NCI-H1930 (cell line): ENCODE measurements around the gene PIP4K2A.
"Not testable (repeated sequence)": the region's sequence is repeated elsewhere in the genome, so short reads cannot be mapped to it uniquely, and the experiment has no call there.

Source experiments
- DNase-seq, 2 experiments: peaks; one replicate each; lab custom pipeline; 2025; lab: John Stamatoyannopoulos, UW

The PIP4K2A gene

GRCh38 chr10:22554461-22555182 lies 159.8 kb downstream of the PIP4K2A start:
- DNase-seq = no peak

- DNase-seq = no peak
Measured at GRCh38 chr10:22553452-22553995, 160.9 kb downstream of the PIP4K2A start.

DNA sequence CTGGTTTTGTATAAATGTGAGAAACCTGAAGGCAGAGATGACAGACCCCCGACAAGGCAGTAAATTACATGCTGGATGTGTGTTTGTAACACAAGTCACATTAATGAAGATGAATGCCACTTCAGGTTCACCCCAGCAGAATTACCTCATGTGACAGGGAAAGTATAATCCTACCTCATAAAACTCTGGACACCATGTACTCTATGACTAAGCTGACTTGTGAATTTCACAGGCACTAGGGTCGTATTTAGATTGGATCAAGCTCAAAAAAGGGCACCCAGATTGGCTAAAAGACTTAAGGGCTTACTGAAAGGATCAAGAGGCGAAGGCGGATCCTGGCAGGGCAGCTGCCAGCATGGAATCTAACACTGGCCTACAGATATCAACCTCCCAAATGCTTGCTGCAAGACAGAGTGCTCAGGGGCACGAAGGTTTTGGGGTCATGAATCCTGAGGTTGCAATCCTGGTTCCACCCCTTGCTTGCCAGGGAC lies 161.4 kb downstream of the PIP4K2A start:
- DNase-seq = no peak

- DNase-seq = no peak
Measured at GRCh38 chr10:22551681-22552365, 162.6 kb downstream of the PIP4K2A start.

DNA sequence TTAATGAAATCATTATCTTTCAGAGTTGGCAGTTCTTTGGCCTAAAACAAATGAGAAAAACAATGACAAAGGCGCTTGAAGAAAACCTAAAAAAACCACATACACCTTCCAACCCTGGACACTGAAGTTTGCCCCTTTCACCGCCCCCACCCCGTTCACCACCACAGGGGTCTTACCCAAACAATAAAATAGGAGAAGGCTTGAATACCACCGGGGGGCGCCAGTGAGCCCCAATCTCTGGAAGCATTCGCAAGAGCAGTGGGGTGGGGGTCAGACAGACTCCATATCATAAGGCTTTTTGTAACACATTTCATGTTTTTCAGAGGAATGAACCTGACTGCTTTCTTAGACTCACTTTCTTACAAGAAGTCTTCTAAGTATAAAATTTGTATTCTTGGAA lies 163.6 kb downstream of the PIP4K2A start:
- DNase-seq = no peak

- DNase-seq = no peak
Measured at GRCh38 chr10:22548344-22548743, 166.0 kb downstream of the PIP4K2A start.

- no peak for DNase-seq
Measured at GRCh38 chr10:22545643-22546042, 168.7 kb downstream of the PIP4K2A start.

DNA sequence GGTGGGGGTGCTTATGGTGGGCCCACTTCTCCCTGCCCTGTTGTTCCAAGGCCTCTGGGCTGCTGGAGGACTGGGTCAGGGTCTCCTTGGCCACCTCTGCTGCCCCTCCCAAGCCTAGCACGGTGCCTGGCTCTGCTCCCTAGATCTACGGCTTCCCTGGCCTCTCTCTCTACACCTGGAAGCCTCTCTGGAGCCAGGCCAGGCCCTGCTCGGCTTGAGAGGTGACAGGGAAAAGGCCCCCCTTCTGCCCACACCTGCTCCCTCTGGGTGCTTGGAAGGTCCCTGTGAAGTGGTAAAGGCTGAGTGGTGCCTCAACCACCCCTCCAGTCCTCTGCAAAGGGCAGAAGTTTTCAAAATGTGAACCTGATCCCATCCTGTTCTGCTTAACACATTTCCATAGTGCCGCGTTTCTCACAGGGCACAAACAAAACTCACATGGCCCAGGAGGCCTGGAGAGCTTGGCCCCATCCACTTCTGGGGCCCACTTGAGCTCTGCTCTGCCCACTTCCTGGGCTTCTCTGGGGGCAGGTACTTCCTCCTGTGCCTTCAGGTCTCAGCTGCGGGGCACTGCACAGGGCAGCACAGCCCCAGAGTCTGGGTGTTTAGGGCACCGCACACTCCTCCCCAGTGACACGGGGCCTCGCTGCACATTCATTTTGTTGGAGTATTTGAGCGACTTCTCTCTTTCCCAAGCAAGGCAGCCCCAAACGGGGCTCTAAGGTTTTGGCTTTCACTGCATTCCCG lies 169.9 kb downstream of the PIP4K2A start:
- no peak for DNase-seq

- no peak for DNase-seq
Measured at GRCh38 chr10:22542773-22543172, 171.6 kb downstream of the PIP4K2A start.

GRCh38 chr10:22541900-22542299 lies 172.5 kb downstream of the PIP4K2A start:
- DNase-seq = no peak

DNA sequence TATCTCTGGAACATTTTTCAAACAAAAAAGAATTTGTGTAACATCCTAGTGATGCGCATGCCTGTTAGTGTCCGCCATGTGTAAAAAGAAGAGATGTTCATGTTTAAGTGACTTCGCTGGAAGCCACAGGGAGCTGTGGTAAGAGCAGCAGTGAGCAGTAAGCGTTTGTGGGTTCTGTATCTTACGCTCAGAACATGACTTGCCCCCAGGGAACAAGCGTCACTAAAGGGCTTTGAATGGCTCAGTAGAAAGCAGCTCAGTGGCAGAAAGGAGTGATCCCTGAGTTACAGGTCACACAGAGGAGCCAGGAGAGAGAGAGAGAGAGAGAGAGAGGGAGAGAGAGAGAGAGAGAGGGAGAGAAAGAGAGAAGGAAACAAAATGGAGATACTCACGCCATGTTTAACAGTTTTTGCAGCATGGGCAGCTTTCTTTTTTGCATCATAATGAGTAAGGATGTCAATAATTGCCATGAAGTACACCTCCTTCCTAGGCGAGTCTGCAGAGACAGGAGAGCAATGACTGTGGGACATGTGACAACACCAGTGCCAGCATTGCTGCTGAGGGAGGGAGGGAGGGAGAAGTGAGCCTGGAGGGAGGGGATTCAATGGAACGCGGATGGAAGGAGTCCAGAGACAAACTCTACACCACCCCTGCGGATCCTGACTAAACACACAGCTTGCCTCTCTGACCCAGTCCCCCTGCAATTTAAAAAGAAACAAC lies 174.6 kb downstream of the PIP4K2A start:
- no peak for DNase-seq

DNA sequence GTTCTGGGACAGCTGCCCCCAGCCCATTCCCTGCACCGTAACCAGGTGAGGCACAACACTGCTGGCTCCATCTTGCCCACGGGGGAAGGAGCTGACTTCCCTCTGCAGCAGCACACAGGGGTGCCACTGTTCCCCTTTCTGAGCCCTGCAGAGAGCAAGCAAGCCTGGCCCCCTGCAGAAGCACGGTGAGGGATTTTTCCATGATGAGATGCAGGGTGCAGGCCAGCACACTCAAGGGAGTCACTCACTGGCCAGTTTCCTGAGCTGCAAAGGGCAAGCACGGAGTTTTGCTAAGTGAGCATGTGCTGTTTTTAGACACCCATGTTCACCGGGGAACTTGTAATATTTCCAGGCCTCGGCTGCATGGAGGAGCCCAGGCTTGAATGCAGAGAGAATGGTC lies 176.6 kb downstream of the PIP4K2A start:
- DNase-seq = no peak

- DNase-seq = no peak
Measured at GRCh38 chr10:22536620-22537019, 177.8 kb downstream of the PIP4K2A start.

GRCh38 chr10:22534849-22535604 lies 179.4 kb downstream of the PIP4K2A start:
- no peak for DNase-seq

DNA sequence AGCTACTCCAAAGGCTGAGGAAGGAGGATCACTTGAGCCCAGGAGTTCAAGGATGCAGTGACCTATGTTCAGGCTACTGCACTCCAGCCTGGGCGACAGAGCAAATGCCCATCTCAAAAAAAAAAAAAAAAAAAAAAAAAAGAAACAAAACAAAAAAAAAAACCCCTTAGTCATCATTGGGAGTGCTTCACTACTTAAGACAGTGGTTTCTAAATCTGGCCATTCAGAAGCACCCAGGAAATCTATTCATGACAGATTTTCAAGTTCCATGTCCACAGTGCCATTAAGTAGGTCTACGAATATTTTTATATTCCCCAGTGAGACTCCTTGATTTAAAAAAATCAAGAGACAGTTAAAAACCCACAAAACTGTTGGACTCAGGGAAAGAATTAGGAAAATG lies 182.9 kb downstream of the PIP4K2A start:
- no peak for DNase-seq

- DNase-seq = no peak
Measured at GRCh38 chr10:22531008-22531407, 183.4 kb downstream of the PIP4K2A start.

GRCh38 chr10:22527520-22527919 lies 186.9 kb downstream of the PIP4K2A start:
- DNase-seq = no peak

DNA sequence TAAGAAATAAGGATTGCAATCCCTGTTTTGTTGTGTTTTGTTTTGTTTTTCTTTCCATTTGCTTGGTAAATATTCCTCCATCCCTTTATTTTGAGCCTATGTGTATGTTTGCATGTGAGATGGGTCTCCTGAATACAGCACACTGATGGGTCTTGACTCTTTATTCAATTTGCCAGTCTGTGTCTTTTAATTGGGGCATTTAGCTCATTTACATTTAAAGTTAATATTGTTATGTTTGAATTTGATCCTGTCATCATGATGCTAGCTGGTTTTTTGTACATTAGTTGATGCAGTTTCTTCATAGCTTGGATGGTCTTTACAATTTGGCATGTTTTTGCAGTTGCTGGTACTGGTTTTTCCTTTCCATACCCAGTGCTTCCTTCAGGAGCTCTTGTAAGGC lies 190.0 kb downstream of the PIP4K2A start:
- not testable (repeated sequence) for DNase-seq

- DNase-seq = not testable (repeated sequence)
Measured at GRCh38 chr10:22520645-22521044, 193.7 kb downstream of the PIP4K2A start.

DNA sequence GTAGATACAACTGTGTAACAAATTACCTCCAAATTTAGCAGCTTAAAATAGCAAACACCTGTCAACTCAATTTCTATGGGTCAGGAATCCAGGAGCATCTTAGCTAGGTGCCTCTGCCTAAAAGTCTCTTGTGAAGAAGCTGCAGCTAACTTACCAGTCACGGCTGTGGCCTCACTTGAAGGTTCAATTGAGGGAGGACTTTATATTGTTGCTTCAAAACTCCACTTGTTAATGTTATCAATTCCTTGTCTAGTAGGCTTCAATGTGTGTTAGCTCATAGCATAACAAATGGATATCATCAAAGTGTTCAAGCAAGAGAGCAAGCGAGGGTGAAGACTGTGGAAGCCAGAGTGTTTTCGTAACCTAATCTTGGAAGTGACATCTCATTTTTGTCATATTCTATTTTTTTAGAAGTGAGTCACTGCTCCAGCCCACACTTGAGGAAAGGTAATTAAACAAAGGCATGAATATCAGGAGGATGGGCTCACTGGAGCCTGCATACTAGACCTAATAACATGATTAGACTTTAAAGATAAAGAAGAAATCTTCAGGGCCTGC lies 196.1 kb downstream of the PIP4K2A start:
- DNase-seq = no peak

DNA sequence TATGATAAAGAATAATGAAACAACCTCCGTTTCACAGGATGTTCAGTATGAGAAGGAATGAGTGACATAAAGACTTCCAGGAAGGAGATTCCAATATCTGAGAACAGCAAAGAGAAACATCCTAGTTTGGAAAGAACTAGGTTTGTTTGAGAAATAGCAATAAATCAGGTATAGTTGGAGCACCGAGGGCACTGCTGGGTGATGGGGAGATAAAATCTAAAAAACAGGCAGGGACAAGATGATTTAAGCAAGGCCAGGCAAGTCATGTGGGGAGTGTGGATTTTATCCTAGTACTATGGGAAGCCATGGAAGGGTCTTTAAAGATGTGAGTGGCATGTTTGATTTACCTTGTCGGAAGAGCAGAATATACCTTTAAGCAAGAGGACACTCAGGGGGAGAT lies 199.4 kb downstream of the PIP4K2A start:
- no peak for DNase-seq
